Bronchial epithelial cell (primary cell): ENCODE data around the gene E2F7. TPM values are rescaled to one million over a fixed set of nuclear protein-coding genes. Genes with fewer than 3 reads are reported as not detected.

Source experiments
- DNase-seq: peaks from one replicate; pipeline ENCODE4 v3.0.0-alpha.2; 2010; ENCODE audit warnings: low read depth
- FAIRE-seq: peaks from 2 replicates; lab custom pipeline; 2011; peaks lifted over from hg19 to GRCh38; lab: Jason Lieb, UNC
- H3K27me3 ChIP-seq: 2 replicates; pipeline ENCODE4 v1.5.1; 2011; ENCODE audit warnings: low read length; ENCODE audit not compliant: control insufficient read depth, insufficient read depth
- H3K36me3 ChIP-seq: 2 replicates; pipeline ENCODE4 v1.5.1; 2011; ENCODE audit warnings: low read length; ENCODE audit not compliant: control insufficient read depth, insufficient read depth
- H3K4me3 ChIP-seq: 2 replicates; pipeline ENCODE4 v1.5.1; 2011; ENCODE audit warnings: mild to moderate bottlenecking, low read depth, low read length, control low read depth
- CTCF ChIP-seq: IDR thresholded peaks from 2 replicates; pipeline ENCODE4 v1.5.1; 2011; ENCODE audit warnings: mild to moderate bottlenecking, moderate library complexity, low read length, control low read depth, inconsistent platforms; ENCODE audit not compliant: insufficient read depth, severe bottlenecking
- total RNA-seq: library from RNA; depleted of rRNA; stranded (reverse); fragments of >200 nt; gene quantifications from 2 replicates; pipeline ENCODE4 v1.2.1, GENCODE V29; 2014

E2F7 gene
- total RNA-seq, 1 donor from 2014 or later, result 3.4 TPM

- Histone ChIP-seq H3K4me3 (no peak overlapping the region), H3K27me3 (no peaks in the 10 kb centered on the region), H3K36me3 (no peaks in the 10 kb centered on the region)
- no peak for FAIRE-seq
- DNase-seq, result no peak
- no peak for TF ChIP-seq CTCF
These were observed 7.6 kb upstream of the E2F7 start for GRCh38 chr12:77072833-77073495.

- DNase-seq (no peak), FAIRE-seq (no peak)
- Histone ChIP-seq H3K27me3 (no peaks in the 10 kb centered on the region), H3K4me3 (no peak overlapping the region), H3K36me3 (no peaks in the 10 kb centered on the region)
- no peak for TF ChIP-seq CTCF
These were observed 5.6 kb upstream of the E2F7 start for GRCh38 chr12:77070800-77071449.

- FAIRE-seq (no peak), DNase-seq (no peak)
- Histone ChIP-seq H3K4me3 (no peak overlapping the region), H3K27me3 (no peaks in the 10 kb centered on the region), H3K36me3 (no peaks in the 10 kb centered on the region)
- TF ChIP-seq CTCF, result no peak
These were observed 5.0 kb upstream of the E2F7 start for GRCh38 chr12:77070382-77070781.

- TF ChIP-seq CTCF, result no peak
- Histone ChIP-seq H3K4me3 (peak overlapping the region; percentile 76), H3K27me3 (no peaks in the 10 kb centered on the region), H3K36me3 (no peaks in the 10 kb centered on the region)
- FAIRE-seq (no peak), DNase-seq (peak; percentile 13)
These were observed 441 bp downstream of the E2F7 start for GRCh38 chr12:77064896-77065360.

- H3K4me3 ChIP-seq, result no peak overlapping the region
- no peaks in the 10 kb centered on the region for H3K27me3 ChIP-seq
- TF ChIP-seq CTCF, result no peak
- H3K36me3 ChIP-seq, result no peaks in the 10 kb centered on the region
- no peak for FAIRE-seq
- peak; percentile 80 for DNase-seq
These were observed 2.4 kb downstream of the E2F7 start for GRCh38 chr12:77062846-77063461.
